Stimulated activated CD8-positive, alpha-beta memory T cell treated with anti-CD3 and anti-CD28 coated beads, Interleukin-7, amount 100 ng/mL, for 24 hours (primary cell): Measurements from ENCODE around the gene CTSC.
"Not testable (repeated sequence)": the region's sequence is repeated elsewhere in the genome, so short reads cannot be mapped to it uniquely, and the experiment has no call there.

Experiments
- DNase-seq: peaks from one replicate; pipeline ENCODE4 v3.0.0-alpha.2; 2020; ENCODE audit warnings: low read depth

CTSC gene

GRCh38 chr11:88352139-88352538 is 14.6 kb upstream of the CTSC start:
- DNase-seq: no peak

GRCh38 chr11:88348870-88349269 is 11.3 kb upstream of the CTSC start:
- DNase-seq: no peak

- DNase-seq: no peak
Observed at GRCh38 chr11:88345949-88346348, 8.4 kb upstream of the CTSC start.

- DNase-seq: no peak
Observed at GRCh38 chr11:88345408-88345807, 7.9 kb upstream of the CTSC start.

GRCh38 chr11:88344869-88345268 is 7.3 kb upstream of the CTSC start:
- DNase-seq: no peak

- no peak for DNase-seq
Observed at GRCh38 chr11:88341522-88342251, 4.2 kb upstream of the CTSC start.

- no peak for DNase-seq
Observed at GRCh38 chr11:88340366-88340935, 2.9 kb upstream of the CTSC start.

GRCh38 chr11:88337987-88338668 is 592 bp upstream of the CTSC start:
- no peak for DNase-seq

- no peak for DNase-seq
Observed at GRCh38 chr11:88335284-88335683, 2.3 kb downstream of the CTSC start.

- DNase-seq: no peak
Observed at GRCh38 chr11:88333862-88334261, 3.7 kb downstream of the CTSC start.

- DNase-seq: no peak
Observed at GRCh38 chr11:88332851-88333250, 4.7 kb downstream of the CTSC start.

- no peak for DNase-seq
Observed at GRCh38 chr11:88330826-88331428, 6.6 kb downstream of the CTSC start.

GRCh38 chr11:88329563-88330250 is 7.8 kb downstream of the CTSC start:
- DNase-seq: no peak

- DNase-seq: no peak
Observed at GRCh38 chr11:88327462-88328143, 9.9 kb downstream of the CTSC start.

GRCh38 chr11:88327061-88327460 is 10.5 kb downstream of the CTSC start:
- no peak for DNase-seq

GRCh38 chr11:88326099-88326498 is 11.4 kb downstream of the CTSC start:
- DNase-seq: no peak

- DNase-seq: no peak
Observed at GRCh38 chr11:88324562-88325345, 12.8 kb downstream of the CTSC start.

- not testable (repeated sequence) for DNase-seq
Observed at GRCh38 chr11:88322881-88323280, 14.7 kb downstream of the CTSC start.

GRCh38 chr11:88321412-88321811 is 16.1 kb downstream of the CTSC start:
- DNase-seq: not testable (repeated sequence)

GRCh38 chr11:88320149-88320559 is 17.4 kb downstream of the CTSC start:
- DNase-seq: no peak

GRCh38 chr11:88318017-88318416 is 19.5 kb downstream of the CTSC start:
- DNase-seq: no peak
